ENCODE data around the gene BCAS1.

Gene BCAS1

GRCh38 chr20:54085425-54085824 lies 15.0 kb upstream of the BCAS1 start:
- Histone ChIP-seq H4K20me1 (ENCODE audit: insufficient read depth, low read length) (no peaks in the 10 kb centered on the region), H2AFZ (ENCODE audit: low read depth, low read length) (no peak overlapping the region), H3K4me3 (ENCODE audit: low read length) (no peak overlapping the region), H3K27me3 (ENCODE audit: low read depth, low read length) (peaks cover 3% of the 10 kb centered on the region; the same call in 1 of the 2 replicates), H3K27ac (ENCODE audit: low read length) (no peak overlapping the region), H3K4me2 (ENCODE audit: low read length) (no peak overlapping the region), H3K4me1 (ENCODE audit: low read length) (peaks cover 18% of the 10 kb centered on the region), H3K9ac (ENCODE audit: low read length) (no peak overlapping the region), H3K79me2 (ENCODE audit: low read length) (no peaks in the 10 kb centered on the region), H3K9me3 (ENCODE audit: insufficient read depth, low read length) (no peaks in the 10 kb centered on the region), H3K36me3 (replicated peaks; ENCODE audit: low read depth, low read length) (no peaks in the 10 kb centered on the region)
- TF ChIP-seq EZH2phosphoT487 (IDR thresholded peaks at IDR 0.05; ENCODE audit: low read depth): no peak
- no peak for TF ChIP-seq CTCF (IDR thresholded peaks at IDR 0.05; ENCODE audit: low read depth, low read length)

- Histone ChIP-seq H3K4me2 (ENCODE audit: low read length) (no peak overlapping the region), H3K9ac (ENCODE audit: low read length) (no peak overlapping the region)
Measured at GRCh38 chr20:54084727-54085388, 14.5 kb upstream of the BCAS1 start.

GRCh38 chr20:54084193-54084592 lies 13.8 kb upstream of the BCAS1 start:
- Histone ChIP-seq H3K4me1 (ENCODE audit: low read length) (peaks cover 15% of the 10 kb centered on the region), H3K27ac (ENCODE audit: low read length) (no peak overlapping the region), H2AFZ (ENCODE audit: low read depth, low read length) (no peak overlapping the region), H3K9ac (ENCODE audit: low read length) (no peak overlapping the region), H4K20me1 (ENCODE audit: insufficient read depth, low read length) (no peaks in the 10 kb centered on the region), H3K27me3 (ENCODE audit: low read depth, low read length) (no peaks in the 10 kb centered on the region), H3K36me3 (replicated peaks; ENCODE audit: low read depth, low read length) (no peaks in the 10 kb centered on the region), H3K9me3 (ENCODE audit: insufficient read depth, low read length) (no peaks in the 10 kb centered on the region), H3K4me3 (ENCODE audit: low read length) (no peak overlapping the region), H3K4me2 (ENCODE audit: low read length) (no peak overlapping the region), H3K79me2 (ENCODE audit: low read length) (no peaks in the 10 kb centered on the region)
- TF ChIP-seq EZH2phosphoT487 (IDR thresholded peaks at IDR 0.05; ENCODE audit: low read depth): no peak
- no peak for TF ChIP-seq CTCF (IDR thresholded peaks at IDR 0.05; ENCODE audit: low read depth, low read length)

More at GRCh38 chr20:54084727-54085388, 14.5 kb upstream of the BCAS1 start:
- Histone ChIP-seq H4K20me1 (ENCODE audit: insufficient read depth, low read length) (no peaks in the 10 kb centered on the region), H3K4me3 (ENCODE audit: low read length) (no peak overlapping the region), H3K4me1 (ENCODE audit: low read length) (peaks cover 15% of the 10 kb centered on the region), H3K27ac (ENCODE audit: low read length) (no peak overlapping the region), H3K79me2 (ENCODE audit: low read length) (no peaks in the 10 kb centered on the region), H3K9me3 (ENCODE audit: insufficient read depth, low read length) (no peaks in the 10 kb centered on the region), H3K36me3 (replicated peaks; ENCODE audit: low read depth, low read length) (no peaks in the 10 kb centered on the region), H2AFZ (ENCODE audit: low read depth, low read length) (no peak overlapping the region), H3K27me3 (ENCODE audit: low read depth, low read length) (no peaks in the 10 kb centered on the region; the same call in 1 of the 2 replicates)
- no peak for TF ChIP-seq EZH2phosphoT487 (IDR thresholded peaks at IDR 0.05; ENCODE audit: low read depth)
- TF ChIP-seq CTCF (IDR thresholded peaks at IDR 0.05; ENCODE audit: low read depth, low read length): no peak

GRCh38 chr20:54083459-54083858 lies 13.1 kb upstream of the BCAS1 start:
- no peaks in the 10 kb centered on the region for H3K36me3 ChIP-seq (replicated peaks; ENCODE audit: low read depth, low read length)
- H2AFZ ChIP-seq (ENCODE audit: low read depth, low read length): no peak overlapping the region
- H3K4me2 ChIP-seq (ENCODE audit: low read length): peak overlapping the region; percentile 21
- no peaks in the 10 kb centered on the region for H4K20me1 ChIP-seq (ENCODE audit: insufficient read depth, low read length)
- TF ChIP-seq CTCF (IDR thresholded peaks at IDR 0.05; ENCODE audit: low read depth, low read length): no peak
- peaks cover 15% of the 10 kb centered on the region for H3K4me1 ChIP-seq (ENCODE audit: low read length)
- H3K27ac ChIP-seq (ENCODE audit: low read length): peak overlapping the region; percentile 12; the same call in 1 of the 2 replicates
- no peaks in the 10 kb centered on the region for H3K79me2 ChIP-seq (ENCODE audit: low read length)
- no peak overlapping the region for H3K9ac ChIP-seq (ENCODE audit: low read length)
- no peaks in the 10 kb centered on the region for H3K27me3 ChIP-seq (ENCODE audit: low read depth, low read length)
- H3K4me3 ChIP-seq (ENCODE audit: low read length): no peak overlapping the region
- no peaks in the 10 kb centered on the region for H3K9me3 ChIP-seq (ENCODE audit: insufficient read depth, low read length)

Measured in OCI-LY3 (cell line).